ENCODE results near the gene LPGAT1. TPM values are rescaled to one million over a fixed set of nuclear protein-coding genes. Genes with fewer than 3 reads are reported as not detected.

Gene LPGAT1
- total and polyA plus RNA-seq, 2 of the 13 experiments (the other 11 are each of a cell fraction or from before 2014, with no cell fraction given): 12.1 to 48.3 TPM

DNA sequence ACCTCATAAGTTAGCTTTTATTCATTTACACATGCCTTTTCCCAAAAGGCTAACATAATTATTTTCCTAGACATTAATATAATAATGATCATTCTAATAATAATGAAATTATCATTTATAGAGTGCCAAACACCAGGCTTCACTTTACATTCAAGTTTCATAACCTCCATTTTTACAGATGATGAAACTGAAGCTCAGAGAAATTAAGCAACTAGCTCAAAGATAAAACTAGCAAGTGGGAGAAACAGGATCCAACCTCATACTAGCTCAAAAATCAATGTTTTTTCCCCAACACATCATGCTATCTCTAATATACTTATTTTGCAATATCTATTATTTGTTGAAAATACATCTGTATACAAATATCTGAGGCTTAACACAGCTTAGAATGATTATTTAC, 14.0 kb downstream of the LPGAT1 start:
- H2AFZ ChIP-seq (ENCODE audit: low read length): no peak overlapping the region
- ChIA-PET CTCF (ENCODE audit: low intra/inter-chr PET ratio, low total read pairs) (no interaction called here), POLR2A (no interaction called here)
- H3K9me3 ChIP-seq (ENCODE audit: low read length): no peaks in the 10 kb centered on the region
- H3K4me1 ChIP-seq (ENCODE audit: insufficient read depth, low read length): no peaks in the 10 kb centered on the region
- no peak overlapping the region for H3K4me2 ChIP-seq (ENCODE audit: low read depth, low read length)
- intact Hi-C loops (cut with micrococcal nuclease; ENCODE audit: unreplicated experiment) (no loop called here), in situ Hi-C loops (cut with HindIII; ENCODE audit: extremely low pct_ligation_motif_present, low pct_unique_long_range_greater_than_20kb) (no loop called here)
- ATAC-seq (no peak), FAIRE-seq (no peak), DNase-seq (ENCODE audit: low spot score) (no peak)
- TF ChIP-seq ZNF782 (CRISPR knock-in tag; IDR thresholded peaks at IDR 0.05; ENCODE audit: borderline replicate concordance): no peak
- TF ChIP-seq, protein P1, sequence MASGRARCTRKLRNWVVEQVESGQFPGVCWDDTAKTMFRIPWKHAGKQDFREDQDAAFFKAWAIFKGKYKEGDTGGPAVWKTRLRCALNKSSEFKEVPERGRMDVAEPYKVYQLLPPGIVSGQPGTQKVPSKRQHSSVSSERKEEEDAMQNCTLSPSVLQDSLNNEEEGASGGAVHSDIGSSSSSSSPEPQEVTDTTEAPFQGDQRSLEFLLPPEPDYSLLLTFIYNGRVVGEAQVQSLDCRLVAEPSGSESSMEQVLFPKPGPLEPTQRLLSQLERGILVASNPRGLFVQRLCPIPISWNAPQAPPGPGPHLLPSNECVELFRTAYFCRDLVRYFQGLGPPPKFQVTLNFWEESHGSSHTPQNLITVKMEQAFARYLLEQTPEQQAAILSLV (CRISPR knock-in tag; IDR thresholded peaks at IDR 0.05; ENCODE audit: borderline replicate concordance): no peak
- TF ChIP-seq PTBP1 (IDR thresholded peaks at IDR 0.05; ENCODE audit: low read depth, low read length, poor library complexity, severe bottlenecking): no peak
- TF ChIP-seq, protein P2, sequence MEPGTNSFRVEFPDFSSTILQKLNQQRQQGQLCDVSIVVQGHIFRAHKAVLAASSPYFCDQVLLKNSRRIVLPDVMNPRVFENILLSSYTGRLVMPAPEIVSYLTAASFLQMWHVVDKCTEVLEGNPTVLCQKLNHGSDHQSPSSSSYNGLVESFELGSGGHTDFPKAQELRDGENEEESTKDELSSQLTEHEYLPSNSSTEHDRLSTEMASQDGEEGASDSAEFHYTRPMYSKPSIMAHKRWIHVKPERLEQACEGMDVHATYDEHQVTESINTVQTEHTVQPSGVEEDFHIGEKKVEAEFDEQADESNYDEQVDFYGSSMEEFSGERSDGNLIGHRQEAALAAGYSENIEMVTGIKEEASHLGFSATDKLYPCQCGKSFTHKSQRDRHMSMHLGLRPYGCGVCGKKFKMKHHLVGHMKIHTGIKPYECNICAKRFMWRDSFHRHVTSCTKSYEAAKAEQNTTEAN (CRISPR knock-in tag; conservative IDR thresholded peaks at IDR 0.05): no peak
- TF ChIP-seq, protein P3, sequence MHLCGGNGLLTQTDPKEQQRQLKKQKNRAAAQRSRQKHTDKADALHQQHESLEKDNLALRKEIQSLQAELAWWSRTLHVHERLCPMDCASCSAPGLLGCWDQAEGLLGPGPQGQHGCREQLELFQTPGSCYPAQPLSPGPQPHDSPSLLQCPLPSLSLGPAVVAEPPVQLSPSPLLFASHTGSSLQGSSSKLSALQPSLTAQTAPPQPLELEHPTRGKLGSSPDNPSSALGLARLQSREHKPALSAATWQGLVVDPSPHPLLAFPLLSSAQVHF (CRISPR knock-in tag; IDR thresholded peaks at IDR 0.05): no peak
- TF ChIP-seq ZNF12 (CRISPR knock-in tag; IDR thresholded peaks at IDR 0.05): no peak
- TF ChIP-seq BHLHE40 (IDR thresholded peaks at IDR 0.05; ENCODE audit: low read length): no peak
- no peak for TF ChIP-seq FOXO1 (CRISPR knock-in tag; IDR thresholded peaks at IDR 0.05)
- no peak for TF ChIP-seq AKAP8 (CRISPR knock-in tag; IDR thresholded peaks at IDR 0.05)
- TF ChIP-seq GATA4 (IDR thresholded peaks at IDR 0.05; ENCODE audit: borderline replicate concordance, low read depth): no peak
- TF ChIP-seq KAT2B (IDR thresholded peaks at IDR 0.05; ENCODE audit: borderline replicate concordance, low read depth, low read length): no peak
- no peak overlapping the region for H3K27ac ChIP-seq (ENCODE audit: extremely low read length, insufficient read depth, low read length)
- H3K27me3 ChIP-seq (ENCODE audit: control insufficient read depth in 1 of 2, insufficient read depth in 2 of 2, low read length in 2 of 2): no peaks in the 10 kb centered on the region
- peaks cover 1 to 17% of the 10 kb centered on the region in 2 experiments; a peak in 3 of 5 replicates for H3K36me3 ChIP-seq (replicated peaks in 1 of 2; ENCODE audit: control insufficient read depth in 1 of 2, insufficient read depth in 2 of 2, low read length in 2 of 2)
- H3K9ac ChIP-seq (ENCODE audit: insufficient read depth, low read depth, low read length): no peak overlapping the region
- BruUV-seq (replicated peaks): no TSS peak
- no peak overlapping the region for H3K4me3 ChIP-seq (replicated peaks in 1 of 3; ENCODE audit: insufficient read depth in 1 of 3, low read depth in 2 of 3, low read length in 3 of 3)
- no peaks in the 10 kb centered on the region for H3K79me2 ChIP-seq (ENCODE audit: insufficient read depth, low read length)
- H4K20me1 ChIP-seq (ENCODE audit: insufficient read depth, low read length): 0 out of 2 replicates have a peak, but pooled peaks cover 2% of the 10 kb centered on the region

Data from HepG2 (cell line).